Epithelial cell of prostate (primary cell): ENCODE measurements around the gene DNPEP.
A peak's percentile ranks its signal among the peaks of the same experiment; 100 is the strongest.

Experiments
- DNase-seq: peaks from one replicate; pipeline ENCODE4 v3.0.0-alpha.2; 2011; ENCODE audit warnings: low read depth, low spot score
- H3K27ac ChIP-seq: fragments of 450-650 bp; 2 replicates; pipeline ENCODE4 v1.5.1; 2017; ENCODE audit warnings: mild to moderate bottlenecking

Gene DNPEP

DNA sequence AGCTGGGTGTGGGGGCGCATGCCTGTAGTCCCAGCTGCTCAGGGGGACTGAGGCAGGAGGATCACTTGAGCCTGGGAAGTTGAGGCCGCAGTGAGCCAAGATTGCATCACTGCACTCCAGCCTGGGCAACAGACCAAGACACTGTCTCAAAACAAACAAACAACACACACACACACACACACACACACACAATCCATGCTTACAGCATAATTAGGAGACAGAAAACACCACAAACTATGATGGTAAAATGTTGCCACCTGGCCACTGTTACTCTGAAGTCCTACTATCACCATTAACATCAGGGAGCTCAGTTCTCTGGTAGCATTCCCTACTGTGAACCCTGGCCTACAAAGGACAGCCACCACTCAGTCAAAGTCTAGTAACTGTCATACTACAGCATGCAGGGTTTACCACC lies 18.3 kb downstream of the DNPEP start:
- DNase-seq = peak; percentile 51
- no peak overlapping the region for H3K27ac ChIP-seq

DNA sequence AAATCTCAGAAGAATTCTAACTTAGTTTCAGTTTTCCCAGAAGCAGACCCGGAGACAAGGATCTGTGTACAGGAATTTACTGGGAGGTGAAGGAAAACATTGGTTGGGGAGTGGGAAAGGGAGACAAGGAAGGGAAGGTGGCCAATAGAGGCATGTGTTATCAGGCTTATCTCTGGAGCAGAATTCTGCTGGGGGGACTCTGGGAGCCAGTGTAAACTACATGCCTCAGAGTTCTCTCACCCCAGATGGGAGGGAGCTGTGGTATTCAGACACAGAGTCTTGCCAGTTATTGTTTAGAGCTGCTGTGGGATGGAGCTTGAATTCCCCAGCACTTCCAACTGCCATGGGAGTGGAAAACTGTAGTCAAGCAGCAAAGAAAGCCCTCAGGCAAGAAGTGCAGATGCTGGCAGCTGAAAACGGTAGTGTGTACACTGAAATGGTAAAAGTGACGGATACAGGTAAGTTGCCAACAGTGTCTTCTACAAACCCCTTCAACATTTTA lies 19.0 kb downstream of the DNPEP start:
- DNase-seq = no peak
- H3K27ac ChIP-seq = no peak overlapping the region

GRCh38 chr2:219362524-219363164 lies 25.1 kb downstream of the DNPEP start:
- DNase-seq = peak; percentile 56
- H3K27ac ChIP-seq = no peak overlapping the region

GRCh38 chr2:219362072-219362471 lies 25.6 kb downstream of the DNPEP start:
- no peak overlapping the region for H3K27ac ChIP-seq
- DNase-seq = no peak

DNA sequence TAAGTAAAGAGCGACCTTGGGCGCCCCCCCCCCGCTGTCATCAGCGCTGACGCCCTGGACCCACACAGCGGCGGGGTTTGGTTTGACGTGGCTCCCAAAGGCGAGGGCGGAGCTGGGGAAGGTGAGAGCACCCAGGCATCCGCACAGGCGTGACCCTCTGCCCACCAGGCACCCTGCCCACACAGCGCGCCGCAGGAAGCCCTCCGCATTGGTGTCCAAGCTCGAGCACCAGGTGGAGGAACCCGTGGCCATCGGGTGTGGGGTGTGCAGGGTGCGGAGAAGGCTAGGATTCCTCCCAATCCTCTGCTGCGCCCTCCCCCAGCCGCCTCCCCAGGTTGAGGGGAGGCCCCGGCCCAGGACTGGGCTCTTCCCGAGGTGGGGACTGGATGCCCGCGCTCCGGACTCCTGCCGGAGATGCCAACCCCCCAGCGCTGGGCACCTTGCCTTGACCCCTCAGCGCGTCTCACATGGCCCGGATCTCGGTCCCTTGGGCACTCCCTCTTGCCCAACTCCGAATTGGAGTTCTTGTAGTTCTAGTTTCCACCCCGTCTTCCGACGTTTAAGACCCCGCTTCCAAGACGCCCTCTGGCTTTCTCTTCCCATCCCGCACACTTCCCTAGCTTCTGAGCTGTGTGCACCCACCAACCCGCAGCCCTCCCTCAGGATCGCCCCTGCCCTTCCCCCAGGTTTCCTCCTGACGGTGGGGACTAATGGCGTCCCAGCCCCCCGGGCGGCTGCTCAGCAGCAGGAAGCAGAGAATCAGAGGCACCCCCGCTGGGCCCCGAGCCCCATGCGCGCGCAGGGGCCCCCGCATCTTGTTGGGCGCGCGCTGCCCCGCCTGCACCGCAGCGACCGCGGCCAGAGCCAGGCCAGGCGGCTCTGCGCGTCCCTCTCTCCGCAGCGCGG lies 29.3 kb downstream of the DNPEP start:
- DNase-seq = no peak
- H3K27ac ChIP-seq = no peak overlapping the region

GRCh38 chr2:219356834-219357233 lies 30.9 kb downstream of the DNPEP start:
- DNase-seq = no peak
- H3K27ac ChIP-seq = no peak overlapping the region

- no peak overlapping the region for H3K27ac ChIP-seq
- no peak for DNase-seq
Observed at GRCh38 chr2:219354582-219354981, 33.1 kb downstream of the DNPEP start.

GRCh38 chr2:219353129-219353528 lies 34.6 kb downstream of the DNPEP start:
- DNase-seq = no peak

GRCh38 chr2:219352448-219353023 lies 35.2 kb downstream of the DNPEP start:
- no peak overlapping the region for H3K27ac ChIP-seq
- DNase-seq = no peak

More at GRCh38 chr2:219353129-219353528, 34.6 kb downstream of the DNPEP start:
- H3K27ac ChIP-seq = no peak overlapping the region

DNA sequence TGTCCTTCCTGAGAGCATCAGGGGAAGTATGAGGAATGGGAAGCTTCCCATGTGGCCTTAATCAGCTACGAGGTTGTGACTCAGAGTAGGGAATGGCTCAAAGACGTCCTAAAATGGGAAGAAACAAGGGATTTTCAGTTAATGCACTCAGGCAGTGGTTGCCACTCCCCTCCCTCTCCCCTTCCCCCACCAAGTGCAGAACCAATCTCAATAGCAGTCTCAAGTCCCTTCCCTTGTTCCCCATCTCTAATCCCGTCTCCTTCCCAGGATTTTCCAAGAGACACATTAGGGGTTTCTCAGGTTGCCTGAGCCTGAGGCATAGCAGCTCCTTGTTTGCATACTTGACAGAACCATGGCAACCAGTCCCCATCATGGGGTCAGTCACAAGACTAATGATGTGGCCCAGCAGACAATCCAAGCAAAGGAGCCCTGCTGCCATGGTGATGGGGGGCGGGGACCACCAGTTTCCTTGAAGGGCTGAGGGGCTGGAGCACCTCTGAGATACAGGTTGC lies 36.9 kb downstream of the DNPEP start:
- no peak for DNase-seq
- no peak overlapping the region for H3K27ac ChIP-seq

GRCh38 chr2:219350215-219350614 lies 37.5 kb downstream of the DNPEP start:
- DNase-seq = no peak
- H3K27ac ChIP-seq = no peak overlapping the region

- no peak for DNase-seq
- no peak overlapping the region for H3K27ac ChIP-seq
Observed at GRCh38 chr2:219344751-219345430, 42.8 kb downstream of the DNPEP start.

DNA sequence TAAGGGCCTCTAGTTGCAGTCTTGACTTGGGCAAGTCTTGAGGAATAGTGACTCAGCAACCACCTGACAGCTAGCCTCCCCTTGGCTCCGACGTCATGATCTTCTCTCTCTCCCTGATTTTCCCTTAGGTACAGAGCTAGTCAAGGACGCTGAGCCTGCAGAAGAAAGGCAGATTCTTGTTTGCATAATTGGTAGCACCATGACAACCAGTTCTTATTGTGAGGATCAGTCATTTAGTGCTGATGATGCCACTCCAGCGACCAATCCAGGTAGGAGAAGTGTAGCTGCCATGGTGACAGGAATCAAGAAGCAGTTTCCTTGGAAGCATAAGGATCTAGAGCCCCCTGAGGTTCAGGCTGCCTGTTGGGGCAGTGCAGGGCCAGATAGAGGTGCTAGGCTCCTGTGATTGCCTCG lies 52.3 kb downstream of the DNPEP start:
- H3K27ac ChIP-seq = no peak overlapping the region
- DNase-seq = peak; percentile 8

- no peak for DNase-seq
- H3K27ac ChIP-seq = no peak overlapping the region
Observed at GRCh38 chr2:219334076-219334475, 53.6 kb downstream of the DNPEP start.

DNA sequence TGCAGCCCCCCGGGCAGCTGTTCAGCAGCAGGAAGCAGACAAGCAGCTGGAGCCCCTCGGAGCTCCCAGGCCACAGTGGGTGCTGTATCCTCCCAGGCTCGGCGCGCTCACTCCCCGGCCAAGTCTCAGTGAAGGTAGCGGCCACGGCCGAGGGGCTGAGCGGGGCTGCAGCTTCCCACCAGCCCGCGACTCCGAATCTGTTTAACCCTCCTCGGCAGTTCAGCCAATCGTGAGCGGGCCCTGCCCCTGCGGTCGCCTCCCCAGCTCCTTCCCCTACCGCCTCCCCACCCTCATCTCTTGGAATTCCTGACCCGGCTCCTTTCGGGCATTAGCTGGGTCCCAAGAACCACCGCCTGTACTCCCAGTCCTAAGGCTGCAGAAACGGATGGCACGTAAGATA lies 55.2 kb downstream of the DNPEP start, which contains the start of gene RESP18:
Gene RESP18, minus strand, starts transcription at position 203 of the 400 bp plus-strand sequence.
- H3K27ac ChIP-seq = no peak within 1 kb of the TSS
- no peak for DNase-seq

DNA sequence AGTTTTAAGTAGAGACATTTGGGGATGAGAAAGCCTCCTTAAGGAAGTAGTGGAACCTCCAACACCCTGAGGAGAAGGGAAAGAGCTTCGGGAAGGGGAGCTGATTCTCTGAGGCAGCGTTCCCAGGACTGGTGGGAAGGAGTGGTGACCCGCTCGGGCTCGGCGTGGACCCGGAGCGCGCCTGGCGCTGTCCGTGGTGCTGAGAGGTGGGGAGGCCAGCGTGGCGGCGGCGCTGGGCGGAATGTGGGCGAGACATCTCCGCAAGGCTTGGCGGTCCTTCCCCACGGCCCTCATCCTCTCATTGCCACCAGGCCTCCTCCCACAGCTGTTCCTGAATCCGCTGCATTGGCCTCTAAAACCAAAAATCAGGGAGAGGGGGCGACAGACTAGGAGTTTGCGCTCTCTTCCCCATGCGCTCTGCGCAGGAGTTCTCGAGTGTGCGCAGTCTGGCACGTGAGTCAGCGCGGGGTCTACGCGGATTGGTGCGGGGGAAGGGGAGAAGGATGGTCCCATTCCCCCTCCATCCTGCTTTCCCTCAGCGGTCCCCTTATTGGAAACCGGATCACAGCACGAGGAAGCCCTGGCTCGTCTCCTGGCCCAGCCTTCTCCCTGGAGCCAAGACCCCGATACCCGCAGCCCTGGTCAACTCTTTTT lies 56.0 kb downstream of the DNPEP start:
- H3K27ac ChIP-seq = no peak overlapping the region
- no peak for DNase-seq

DNA sequence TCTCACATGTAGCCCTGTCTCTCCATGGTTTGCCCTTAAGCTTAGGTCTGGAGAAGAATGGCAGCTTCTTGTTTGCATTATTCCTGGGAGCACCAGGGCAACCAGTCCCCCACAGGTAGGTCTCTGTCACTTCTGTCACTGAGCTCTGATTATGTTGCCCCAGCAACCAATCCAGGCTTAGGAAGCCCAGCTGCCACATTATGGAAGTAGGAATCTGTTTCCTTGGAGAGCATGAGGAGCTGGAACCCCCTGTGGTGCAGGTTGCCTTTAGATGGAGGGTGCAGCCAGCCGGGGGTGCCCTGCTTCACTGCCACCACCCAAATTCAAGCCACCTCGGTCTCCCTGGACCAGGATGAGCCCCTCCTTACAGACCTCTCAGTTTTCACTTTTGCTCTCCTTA lies 60.0 kb downstream of the DNPEP start:
- no peak for DNase-seq
- H3K27ac ChIP-seq = no peak overlapping the region

GRCh38 chr2:219325657-219326315 lies 61.9 kb downstream of the DNPEP start:
- H3K27ac ChIP-seq = no peak overlapping the region

DNA sequence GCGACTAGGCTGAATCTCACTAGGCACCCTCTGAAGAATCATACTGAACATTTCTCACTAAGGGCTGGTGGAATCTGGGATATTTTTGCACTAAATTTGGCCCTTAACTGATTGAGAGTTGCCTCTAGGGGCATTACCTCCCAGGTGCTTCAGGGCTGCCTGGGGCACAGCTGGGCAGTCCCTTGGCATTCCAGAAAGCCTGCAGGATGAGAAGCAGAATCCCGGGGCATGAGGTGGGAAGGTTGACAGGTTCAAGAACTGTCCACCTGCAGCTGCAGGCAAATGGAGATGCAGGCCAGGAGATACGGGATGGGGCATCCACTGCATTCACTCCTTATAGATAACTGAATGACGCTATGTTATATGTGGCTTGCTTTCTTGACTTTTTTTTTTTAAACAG lies 62.6 kb downstream of the DNPEP start:
- DNase-seq = no peak
- no peak overlapping the region for H3K27ac ChIP-seq

More at GRCh38 chr2:219325657-219326315, 61.9 kb downstream of the DNPEP start:
- no peak for DNase-seq
